ENCODE data around the gene PSME2.

DNA sequence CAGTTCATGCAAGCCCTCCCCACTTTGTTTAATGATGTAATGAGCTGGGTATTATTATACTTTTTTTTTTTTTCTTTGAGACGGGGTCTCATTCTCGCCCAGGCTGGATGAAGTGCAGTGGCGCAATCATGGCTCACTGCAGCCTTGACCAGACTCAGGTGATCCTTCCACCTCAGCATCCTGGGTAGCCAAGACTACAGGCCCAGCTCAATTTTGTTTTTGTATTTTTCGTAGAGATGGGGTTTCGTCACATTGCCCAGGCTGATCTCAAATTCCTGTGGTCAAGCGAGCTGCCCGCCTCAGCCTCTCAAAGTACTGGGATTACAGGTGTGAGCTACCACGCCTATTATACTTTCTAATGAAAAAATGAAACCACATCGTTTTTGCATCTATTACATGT is 36.4 kb downstream of the PSME2 start:
- TF ChIP-seq, protein P1, sequence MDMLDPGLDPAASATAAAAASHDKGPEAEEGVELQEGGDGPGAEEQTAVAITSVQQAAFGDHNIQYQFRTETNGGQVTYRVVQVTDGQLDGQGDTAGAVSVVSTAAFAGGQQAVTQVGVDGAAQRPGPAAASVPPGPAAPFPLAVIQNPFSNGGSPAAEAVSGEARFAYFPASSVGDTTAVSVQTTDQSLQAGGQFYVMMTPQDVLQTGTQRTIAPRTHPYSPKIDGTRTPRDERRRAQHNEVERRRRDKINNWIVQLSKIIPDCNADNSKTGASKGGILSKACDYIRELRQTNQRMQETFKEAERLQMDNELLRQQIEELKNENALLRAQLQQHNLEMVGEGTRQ (IDR thresholded peaks at IDR 0.05), result no peak
- TF ChIP-seq RFX5 (IDR thresholded peaks at IDR 0.05) (no peak), CHD2 (IDR thresholded peaks at IDR 0.05; ENCODE audit: low read length, partially characterized antibody) (no peak), FOSB (CRISPR knock-in tag; IDR thresholded peaks at IDR 0.05) (no peak), EP300 (IDR thresholded peaks at IDR 0.05) (no peak), CBX8 (IDR thresholded peaks at IDR 0.05) (no peak), POLR2A (IDR thresholded peaks at IDR 0.05; ENCODE audit: low read length) (no peak), ZFP36 (IDR thresholded peaks at IDR 0.05; ENCODE audit: borderline replicate concordance, partially characterized antibody) (no peak)
- TF ChIP-seq, protein P2, sequence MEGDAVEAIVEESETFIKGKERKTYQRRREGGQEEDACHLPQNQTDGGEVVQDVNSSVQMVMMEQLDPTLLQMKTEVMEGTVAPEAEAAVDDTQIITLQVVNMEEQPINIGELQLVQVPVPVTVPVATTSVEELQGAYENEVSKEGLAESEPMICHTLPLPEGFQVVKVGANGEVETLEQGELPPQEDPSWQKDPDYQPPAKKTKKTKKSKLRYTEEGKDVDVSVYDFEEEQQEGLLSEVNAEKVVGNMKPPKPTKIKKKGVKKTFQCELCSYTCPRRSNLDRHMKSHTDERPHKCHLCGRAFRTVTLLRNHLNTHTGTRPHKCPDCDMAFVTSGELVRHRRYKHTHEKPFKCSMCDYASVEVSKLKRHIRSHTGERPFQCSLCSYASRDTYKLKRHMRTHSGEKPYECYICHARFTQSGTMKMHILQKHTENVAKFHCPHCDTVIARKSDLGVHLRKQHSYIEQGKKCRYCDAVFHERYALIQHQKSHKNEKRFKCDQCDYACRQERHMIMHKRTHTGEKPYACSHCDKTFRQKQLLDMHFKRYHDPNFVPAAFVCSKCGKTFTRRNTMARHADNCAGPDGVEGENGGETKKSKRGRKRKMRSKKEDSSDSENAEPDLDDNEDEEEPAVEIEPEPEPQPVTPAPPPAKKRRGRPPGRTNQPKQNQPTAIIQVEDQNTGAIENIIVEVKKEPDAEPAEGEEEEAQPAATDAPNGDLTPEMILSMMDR (IDR thresholded peaks at IDR 0.05), result no peak
- TF ChIP-seq, protein P3, sequence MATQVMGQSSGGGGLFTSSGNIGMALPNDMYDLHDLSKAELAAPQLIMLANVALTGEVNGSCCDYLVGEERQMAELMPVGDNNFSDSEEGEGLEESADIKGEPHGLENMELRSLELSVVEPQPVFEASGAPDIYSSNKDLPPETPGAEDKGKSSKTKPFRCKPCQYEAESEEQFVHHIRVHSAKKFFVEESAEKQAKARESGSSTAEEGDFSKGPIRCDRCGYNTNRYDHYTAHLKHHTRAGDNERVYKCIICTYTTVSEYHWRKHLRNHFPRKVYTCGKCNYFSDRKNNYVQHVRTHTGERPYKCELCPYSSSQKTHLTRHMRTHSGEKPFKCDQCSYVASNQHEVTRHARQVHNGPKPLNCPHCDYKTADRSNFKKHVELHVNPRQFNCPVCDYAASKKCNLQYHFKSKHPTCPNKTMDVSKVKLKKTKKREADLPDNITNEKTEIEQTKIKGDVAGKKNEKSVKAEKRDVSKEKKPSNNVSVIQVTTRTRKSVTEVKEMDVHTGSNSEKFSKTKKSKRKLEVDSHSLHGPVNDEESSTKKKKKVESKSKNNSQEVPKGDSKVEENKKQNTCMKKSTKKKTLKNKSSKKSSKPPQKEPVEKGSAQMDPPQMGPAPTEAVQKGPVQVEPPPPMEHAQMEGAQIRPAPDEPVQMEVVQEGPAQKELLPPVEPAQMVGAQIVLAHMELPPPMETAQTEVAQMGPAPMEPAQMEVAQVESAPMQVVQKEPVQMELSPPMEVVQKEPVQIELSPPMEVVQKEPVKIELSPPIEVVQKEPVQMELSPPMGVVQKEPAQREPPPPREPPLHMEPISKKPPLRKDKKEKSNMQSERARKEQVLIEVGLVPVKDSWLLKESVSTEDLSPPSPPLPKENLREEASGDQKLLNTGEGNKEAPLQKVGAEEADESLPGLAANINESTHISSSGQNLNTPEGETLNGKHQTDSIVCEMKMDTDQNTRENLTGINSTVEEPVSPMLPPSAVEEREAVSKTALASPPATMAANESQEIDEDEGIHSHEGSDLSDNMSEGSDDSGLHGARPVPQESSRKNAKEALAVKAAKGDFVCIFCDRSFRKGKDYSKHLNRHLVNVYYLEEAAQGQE (IDR thresholded peaks at IDR 0.05), result no peak
- TF ChIP-seq, protein P4, sequence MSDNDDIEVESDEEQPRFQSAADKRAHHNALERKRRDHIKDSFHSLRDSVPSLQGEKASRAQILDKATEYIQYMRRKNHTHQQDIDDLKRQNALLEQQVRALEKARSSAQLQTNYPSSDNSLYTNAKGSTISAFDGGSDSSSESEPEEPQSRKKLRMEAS (IDR thresholded peaks at IDR 0.05), result no peak
